GM21447 (cell line): ENCODE measurements around the gene TGM6.

ENCODE experiments used
- ATAC-seq: cut with Tn5 transposase; IDR thresholded peaks from one replicate; pipeline ENCODE4 v1.9.1; 2021; ENCODE audit not compliant: unreplicated experiment

The TGM6 gene

GRCh38 chr20:2380601-2381000 is at the start of gene TGM6:
TGM6 (plus strand) TSS chr20:2380901; CDS start chr20:2380969, 68 bp downstream.
- no peak for ATAC-seq

- ATAC-seq: no peak
Measured at GRCh38 chr20:2331106-2331505, 49.6 kb upstream of the TGM6 start.

GRCh38 chr20:2331901-2332565 is 48.7 kb upstream of the TGM6 start:
- ATAC-seq: no peak

GRCh38 chr20:2332711-2333110 is 48.0 kb upstream of the TGM6 start:
- ATAC-seq: no peak

GRCh38 chr20:2333821-2334220 is 46.9 kb upstream of the TGM6 start:
- ATAC-seq: no peak

GRCh38 chr20:2335096-2335870 is 45.4 kb upstream of the TGM6 start:
- ATAC-seq: no peak

GRCh38 chr20:2336471-2336870 is 44.2 kb upstream of the TGM6 start:
- ATAC-seq: no peak

- no peak for ATAC-seq
Measured at GRCh38 chr20:2337142-2337541, 43.6 kb upstream of the TGM6 start.

GRCh38 chr20:2338411-2339066 is 42.2 kb upstream of the TGM6 start:
- ATAC-seq: no peak

GRCh38 chr20:2340136-2340535 is 40.6 kb upstream of the TGM6 start:
- no peak for ATAC-seq

GRCh38 chr20:2340823-2341222 is 39.9 kb upstream of the TGM6 start:
- ATAC-seq: no peak

- ATAC-seq: no peak
Measured at GRCh38 chr20:2341336-2341735, 39.4 kb upstream of the TGM6 start.

- ATAC-seq: no peak
Measured at GRCh38 chr20:2342243-2342642, 38.5 kb upstream of the TGM6 start.

- no peak for ATAC-seq
Measured at GRCh38 chr20:2346188-2346587, 34.5 kb upstream of the TGM6 start.

GRCh38 chr20:2348336-2348735 is 32.4 kb upstream of the TGM6 start:
- ATAC-seq: no peak

GRCh38 chr20:2349801-2350200 is 30.9 kb upstream of the TGM6 start:
- ATAC-seq: no peak

- no peak for ATAC-seq
Measured at GRCh38 chr20:2350606-2351005, 30.1 kb upstream of the TGM6 start.

- ATAC-seq: no peak
Measured at GRCh38 chr20:2353231-2353630, 27.5 kb upstream of the TGM6 start.

- ATAC-seq: no peak
Measured at GRCh38 chr20:2357114-2357513, 23.6 kb upstream of the TGM6 start.

- ATAC-seq: no peak
Measured at GRCh38 chr20:2358006-2358405, 22.7 kb upstream of the TGM6 start.

GRCh38 chr20:2361035-2361593 is 19.6 kb upstream of the TGM6 start:
- no peak for ATAC-seq

- no peak for ATAC-seq
Measured at GRCh38 chr20:2363187-2363586, 17.5 kb upstream of the TGM6 start.
